Trophoblast cell (in vitro differentiated cells and primary cell): ENCODE data around the gene LHX2.

Experiments
- DNase-seq, 2 donors: peaks; one replicate each; pipeline ENCODE4 v3.0.0-alpha.2; 2016
- H2AFZ ChIP-seq: 2 replicates; pipeline ENCODE4 v1.6.1; 2013; ENCODE audit warnings: low read length, moderate library complexity, mild to moderate bottlenecking; ENCODE audit not compliant: insufficient read depth, poor library complexity
- H2AK5ac ChIP-seq: 2 replicates; pipeline ENCODE4 v1.6.1; 2013; ENCODE audit warnings: mild to moderate bottlenecking, low read length
- H2BK120ac ChIP-seq: 2 replicates; pipeline ENCODE4 v1.6.1; 2013; ENCODE audit warnings: low read length, mild to moderate bottlenecking, moderate library complexity; ENCODE audit not compliant: insufficient read depth, poor library complexity
- H2BK12ac ChIP-seq: 2 replicates; pipeline ENCODE4 v1.6.1; 2013; ENCODE audit warnings: mild to moderate bottlenecking, low read length, moderate library complexity
- H2BK5ac ChIP-seq: 2 replicates; pipeline ENCODE4 v1.6.1; 2013; ENCODE audit warnings: low read length, low read depth, moderate library complexity, mild to moderate bottlenecking; ENCODE audit not compliant: poor library complexity
- H3K14ac ChIP-seq: 2 replicates; pipeline ENCODE4 v1.6.1; 2013; ENCODE audit warnings: mild to moderate bottlenecking, low read length
- H3K18ac ChIP-seq: 2 replicates; pipeline ENCODE4 v1.6.1; 2013; ENCODE audit warnings: mild to moderate bottlenecking, low read length
- H3K23ac ChIP-seq: 2 replicates; pipeline ENCODE4 v1.6.1; 2013; ENCODE audit warnings: low read length
- H3K27ac ChIP-seq: 2 replicates; pipeline ENCODE4 v1.5.1; 2013; ENCODE audit warnings: low read depth, mild to moderate bottlenecking, inconsistent platforms, low read length, moderate library complexity
- H3K27me3 ChIP-seq: 2 replicates; pipeline ENCODE4 v1.6.1; 2013; ENCODE audit warnings: inconsistent platforms, mild to moderate bottlenecking, low read length, moderate library complexity; ENCODE audit not compliant: insufficient read depth
- H3K36me3 ChIP-seq, 2 experiments: 1 replicate in 1 of 2; 2 replicates in 1 of 2; pipeline ENCODE4 v1.6.1; 2013; ENCODE audit warnings: low read length in 2 of 2, mild to moderate bottlenecking in 2 of 2, moderate library complexity in 1 of 2; ENCODE audit not compliant: insufficient read depth in 2 of 2, control insufficient read depth in 1 of 2
- H3K4ac ChIP-seq: 2 replicates; pipeline ENCODE4 v1.6.1; 2013; ENCODE audit warnings: low read depth, mild to moderate bottlenecking, low read length, moderate library complexity
- H3K4me1 ChIP-seq, 2 experiments: 1 replicate in 1 of 2; 2 replicates in 1 of 2; pipeline ENCODE4 v1.6.1; 2013; ENCODE audit warnings: low read length in 2 of 2, mild to moderate bottlenecking in 2 of 2, moderate library complexity in 1 of 2; ENCODE audit not compliant: insufficient read depth in 2 of 2, control insufficient read depth in 1 of 2
- H3K4me2 ChIP-seq: 2 replicates; pipeline ENCODE4 v1.6.1; 2013; ENCODE audit warnings: inconsistent platforms, mild to moderate bottlenecking, low read length, moderate library complexity
- H3K4me3 ChIP-seq: 2 replicates; pipeline ENCODE4 v1.5.1; 2013; ENCODE audit warnings: mild to moderate bottlenecking, low read depth, low read length, inconsistent platforms
- H3K79me1 ChIP-seq: one replicate; pipeline ENCODE4 v1.6.1; 2013; ENCODE audit warnings: low read length
- H3K79me2 ChIP-seq: 2 replicates; pipeline ENCODE4 v1.6.1; 2013; ENCODE audit warnings: low read length, mild to moderate bottlenecking; ENCODE audit not compliant: control insufficient read depth, insufficient read depth, poor library complexity
- H3K9ac ChIP-seq: 2 replicates; pipeline ENCODE4 v1.6.1; 2013; ENCODE audit warnings: mild to moderate bottlenecking, low read length
- H3K9me3 ChIP-seq: 2 replicates; pipeline ENCODE4 v1.6.1; 2013; ENCODE audit warnings: low read depth, mild to moderate bottlenecking, control low read depth, inconsistent platforms, low read length; ENCODE audit not compliant: insufficient read depth
- H4K12ac ChIP-seq: 2 replicates; pipeline ENCODE4 v1.6.1; 2013; ENCODE audit warnings: low read depth, mild to moderate bottlenecking, low read length, moderate library complexity
- H4K8ac ChIP-seq: 2 replicates; pipeline ENCODE4 v1.6.1; 2013; ENCODE audit warnings: low read depth, mild to moderate bottlenecking, low read length, moderate library complexity
- H4K91ac ChIP-seq: one replicate; pipeline ENCODE4 v1.6.1; 2013; ENCODE audit warnings: low read depth, mild to moderate bottlenecking, low read length, moderate library complexity
- WGBS: extraction: QIAGEN DNeasy Blood & Tissue Kit; methylation state at CpG from one replicate; pipeline ENCODE4 v1.1.7; 2013; ENCODE audit warnings: missing lambda C conversion rate; ENCODE audit not compliant: insufficient read length, insufficient coverage; ENCODE audit errors: extremely low coverage; 5-methylcytosine and 5-hydroxymethylcytosine counted together

Gene LHX2

DNA sequence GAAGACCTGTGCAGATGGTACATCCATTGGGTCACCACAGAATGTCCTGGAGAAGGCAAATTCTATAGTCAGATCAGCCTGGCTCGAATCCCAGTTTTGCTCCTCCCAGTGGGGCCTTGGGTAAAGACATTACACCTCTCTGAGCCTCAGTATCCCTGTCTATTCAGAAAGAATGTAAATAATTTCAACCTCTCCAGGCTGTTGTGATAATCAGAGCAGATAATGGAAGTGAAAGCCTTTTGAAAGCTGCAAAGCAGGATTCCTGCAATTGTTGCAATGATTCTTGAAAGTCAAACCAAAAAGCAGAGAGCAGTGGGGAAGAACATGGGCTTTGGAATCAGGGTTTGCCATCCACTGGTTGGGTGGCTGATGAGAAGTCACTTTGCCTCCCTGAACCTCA lies 63.2 kb downstream of the LHX2 start:
- H2BK5ac ChIP-seq: no peak overlapping the region
- H3K4me1 ChIP-seq: peaks cover 16 to 27% of the 10 kb centered on the region in 2 experiments
- peak overlapping the region; percentile 22 for H3K27ac ChIP-seq
- no peak overlapping the region for H2BK12ac ChIP-seq
- no peak overlapping the region for H3K4ac ChIP-seq
- H2AFZ ChIP-seq: no peak overlapping the region
- no peak overlapping the region for H3K23ac ChIP-seq
- H3K79me2 ChIP-seq: no peaks in the 10 kb centered on the region
- no peak overlapping the region for H4K8ac ChIP-seq
- no peaks in the 10 kb centered on the region for H3K27me3 ChIP-seq
- H2BK120ac ChIP-seq: no peak overlapping the region
- H4K12ac ChIP-seq: no peak overlapping the region
- H3K14ac ChIP-seq: no peak overlapping the region
- H3K9me3 ChIP-seq: no peaks in the 10 kb centered on the region
- H4K91ac ChIP-seq: no peak overlapping the region
- no peak overlapping the region for H3K4me2 ChIP-seq
- H3K18ac ChIP-seq: no peak overlapping the region
- no peak overlapping the region for H3K4me3 ChIP-seq
- no CpG with 5 or more reads among the region's 1 CpG for WGBS
- no peaks in the 10 kb centered on the region for H3K36me3 ChIP-seq
- H3K9ac ChIP-seq: no peak overlapping the region
- H2AK5ac ChIP-seq: no peak overlapping the region
- peak; percentile 65 to 95 for DNase-seq
- H3K79me1 ChIP-seq: peaks cover 12% of the 10 kb centered on the region

DNA sequence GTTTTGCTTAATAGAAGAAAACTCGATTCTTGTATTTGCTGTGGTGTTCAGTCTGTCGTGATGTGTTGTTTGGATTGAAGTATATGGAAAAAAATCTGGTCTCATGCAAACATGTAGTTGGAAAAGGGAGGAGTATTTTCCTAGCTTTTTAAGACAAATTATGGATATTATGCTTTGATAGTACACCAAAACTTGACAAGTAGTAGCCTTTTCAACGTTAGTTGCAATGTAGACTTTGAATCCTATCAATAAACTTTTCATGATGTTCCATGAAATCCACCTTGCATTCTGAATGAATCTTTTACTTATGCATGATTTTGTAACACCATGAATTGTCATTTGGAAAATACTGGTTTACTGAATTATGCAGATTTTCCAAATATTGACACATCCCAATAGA lies 64.2 kb downstream of the LHX2 start:
- no peak overlapping the region for H3K14ac ChIP-seq
- H3K18ac ChIP-seq: no peak overlapping the region
- H3K27me3 ChIP-seq: no peaks in the 10 kb centered on the region
- H4K91ac ChIP-seq: no peak overlapping the region
- no peak overlapping the region for H2BK120ac ChIP-seq
- no peak overlapping the region for H3K4me3 ChIP-seq
- no peak overlapping the region for H3K23ac ChIP-seq
- no peak overlapping the region for H3K27ac ChIP-seq
- 100% methylated on average over 2 of the region's 3 CpGs for WGBS
- no peak for DNase-seq
- H3K4me1 ChIP-seq: peaks cover 16 to 27% of the 10 kb centered on the region in 2 experiments
- H3K4me2 ChIP-seq: no peak overlapping the region
- no peaks in the 10 kb centered on the region for H3K79me2 ChIP-seq
- no peak overlapping the region for H2AFZ ChIP-seq
- H3K9ac ChIP-seq: no peak overlapping the region
- H3K36me3 ChIP-seq: no peaks in the 10 kb centered on the region
- no peak overlapping the region for H4K8ac ChIP-seq
- no peak overlapping the region for H3K4ac ChIP-seq
- no peak overlapping the region for H2BK12ac ChIP-seq
- no peaks in the 10 kb centered on the region for H3K9me3 ChIP-seq
- no peak overlapping the region for H2BK5ac ChIP-seq
- H2AK5ac ChIP-seq: no peak overlapping the region
- peaks cover 12% of the 10 kb centered on the region for H3K79me1 ChIP-seq
- no peak overlapping the region for H4K12ac ChIP-seq

DNA sequence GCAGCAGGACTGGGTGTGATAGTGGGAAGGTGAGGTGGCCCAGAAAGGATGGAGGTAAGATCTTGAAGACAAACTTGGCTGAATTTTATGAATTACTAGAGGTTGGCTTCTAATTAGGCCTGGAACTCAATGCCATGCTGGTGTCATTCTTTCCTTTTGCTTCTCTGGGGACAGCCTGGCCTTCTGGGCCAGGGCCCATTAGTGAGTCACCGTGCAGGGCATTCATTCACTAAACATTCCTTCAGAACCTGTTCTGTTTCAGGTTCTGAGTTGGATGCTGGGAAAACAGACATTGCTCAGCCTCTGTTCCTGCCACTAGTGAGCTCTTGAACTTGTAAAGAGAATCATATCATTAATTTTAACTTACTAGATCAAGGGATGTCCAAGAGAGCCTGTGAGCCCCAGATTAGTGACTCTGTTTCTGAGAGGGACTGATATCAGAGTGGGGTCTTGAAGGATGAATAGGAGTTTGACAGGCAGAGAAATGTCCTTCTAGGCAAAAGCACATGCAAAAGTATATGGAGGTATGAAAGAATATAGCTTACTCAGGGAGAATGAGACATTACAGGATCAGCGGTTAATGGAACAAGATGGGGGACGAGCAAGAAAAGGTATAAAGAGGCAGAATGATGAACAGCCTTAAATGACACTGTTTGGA lies 66.5 kb downstream of the LHX2 start:
- Histone ChIP-seq H4K12ac (no peak overlapping the region), H3K23ac (peak overlapping the region; percentile 11), H4K91ac (peak overlapping the region; percentile 93), H3K27me3 (no peaks in the 10 kb centered on the region), H2AK5ac (no peak overlapping the region), H3K4me2 (peak overlapping the region; percentile 4), H3K79me2 (no peaks in the 10 kb centered on the region), H4K8ac (no peak overlapping the region), H2BK12ac (peak overlapping the region; percentile 88), H3K27ac (peak overlapping the region; percentile 91), H3K18ac (peak overlapping the region; percentile 77), H3K36me3 (no peaks in the 10 kb centered on the region), H3K9ac (no peak overlapping the region), H3K4me1 (peaks cover 16 to 27% of the 10 kb centered on the region in 2 experiments), H3K14ac (peak overlapping the region; percentile 63), H3K4ac (peak overlapping the region; percentile 14), H3K9me3 (no peaks in the 10 kb centered on the region), H3K79me1 (peaks cover 12% of the 10 kb centered on the region), H3K4me3 (no peak overlapping the region), H2BK120ac (peak overlapping the region; percentile 95), H2BK5ac (peak overlapping the region; percentile 90), H2AFZ (peak overlapping the region; percentile 45)
- WGBS: no CpG with 5 or more reads among the region's 3 CpGs
- peak; percentile 94 to 97 for DNase-seq

DNA sequence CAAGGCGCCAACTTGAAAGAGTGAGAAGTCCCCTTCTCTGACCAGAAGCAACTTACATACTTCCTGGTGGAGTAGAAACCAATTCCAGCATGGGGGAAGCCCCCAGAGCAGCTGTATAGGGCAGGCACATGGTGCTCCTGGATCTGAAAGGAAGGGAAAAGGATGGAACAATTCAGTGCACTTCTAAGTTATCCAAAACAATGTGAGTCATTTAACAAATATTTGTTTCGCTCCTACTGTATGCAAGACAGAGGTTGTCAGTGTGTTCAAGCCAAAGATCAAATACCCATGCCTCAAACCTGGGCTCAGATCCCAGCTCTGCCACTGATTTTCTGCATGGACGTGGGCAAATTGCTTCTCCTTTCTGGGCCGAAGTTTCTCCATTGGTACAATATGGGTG lies 67.1 kb downstream of the LHX2 start:
- peak overlapping the region; percentile 88 for H2BK12ac ChIP-seq
- H3K9ac ChIP-seq: no peak overlapping the region
- H3K4me3 ChIP-seq: no peak overlapping the region
- H3K4me1 ChIP-seq: peaks cover 16 to 27% of the 10 kb centered on the region in 2 experiments
- H3K4me2 ChIP-seq: peak overlapping the region; percentile 30
- peak; percentile 21 to 81 for DNase-seq
- H2AK5ac ChIP-seq: peak overlapping the region; percentile 73
- H3K79me2 ChIP-seq: no peaks in the 10 kb centered on the region
- peaks cover 10% of the 10 kb centered on the region for H3K79me1 ChIP-seq
- no peaks in the 10 kb centered on the region for H3K9me3 ChIP-seq
- H2BK120ac ChIP-seq: peak overlapping the region; percentile 95
- peak overlapping the region; percentile 45 for H2AFZ ChIP-seq
- H3K36me3 ChIP-seq: no peaks in the 10 kb centered on the region
- peak overlapping the region; percentile 91 for H3K27ac ChIP-seq
- no peaks in the 10 kb centered on the region for H3K27me3 ChIP-seq
- H3K14ac ChIP-seq: peak overlapping the region; percentile 63
- peak overlapping the region; percentile 56 for H3K4ac ChIP-seq
- peak overlapping the region; percentile 50 for H4K8ac ChIP-seq
- peak overlapping the region; percentile 90 for H2BK5ac ChIP-seq
- no peak overlapping the region for H3K23ac ChIP-seq
- H3K18ac ChIP-seq: peak overlapping the region; percentile 80
- peak overlapping the region; percentile 93 for H4K91ac ChIP-seq
- no CpG with 5 or more reads among the region's 4 CpGs for WGBS
- H4K12ac ChIP-seq: no peak overlapping the region
